HL-60/S4 treated with retinoic acid at 250 ng/mL for 4 days and 3 days (cell line): ENCODE measurements around the gene PRKCQ.
"Not testable (repeated sequence)": the region's sequence is repeated elsewhere in the genome, so short reads cannot be mapped to it uniquely, and the experiment has no call there.

Experiments used
- in situ Hi-C: fragments of 300-500 bp; cut with MboI; formaldehyde crosslinking; loops from 2 replicates; pipeline ENCODE4 v1.7.0; 2022; ENCODE audit warnings: low sequenced_read_pairs

PRKCQ gene

GRCh38 chr10:6494936-6495592 is 85.0 kb downstream of the PRKCQ start:
- in situ Hi-C loops, result no loop called here

DNA sequence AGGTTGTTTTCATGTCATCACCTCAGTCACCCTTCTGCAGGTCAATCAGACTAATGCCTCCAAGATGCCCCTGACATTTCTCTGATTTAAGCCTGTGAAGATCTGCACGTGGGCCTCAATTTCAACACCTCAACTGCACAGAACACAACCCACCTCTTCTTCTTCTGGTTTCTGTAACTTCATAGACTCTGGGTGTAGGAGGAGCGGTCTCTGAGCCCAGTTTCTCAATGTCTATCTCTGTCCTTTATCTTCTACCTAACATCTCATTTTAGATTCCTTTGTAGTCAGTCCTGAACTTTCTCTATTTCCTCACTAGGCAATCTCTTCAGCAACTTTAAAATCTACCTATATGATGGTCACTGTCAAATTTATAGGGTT is 85.6 kb downstream of the PRKCQ start:
- in situ Hi-C loops, result no loop called here

GRCh38 chr10:6493521-6494441 is 86.3 kb downstream of the PRKCQ start:
- in situ Hi-C loops, result no loop called here

DNA sequence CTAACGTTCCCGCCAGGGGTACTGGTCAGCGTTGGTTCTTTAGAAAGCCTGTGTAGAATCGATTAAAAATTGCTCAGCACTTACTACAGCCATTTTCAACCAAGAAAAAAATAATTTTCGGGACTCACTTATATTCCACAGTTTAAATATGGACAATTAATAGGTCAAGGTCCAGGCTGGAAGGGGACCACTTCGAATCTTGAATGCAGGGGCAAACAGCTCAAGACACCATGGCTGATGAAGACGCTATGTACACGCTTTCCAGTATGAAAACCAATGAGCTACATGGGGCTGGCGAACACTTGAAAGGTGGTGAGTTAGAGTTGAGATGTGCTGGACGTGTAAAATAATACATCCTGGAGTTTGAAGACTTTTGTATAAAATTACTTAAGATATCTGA is 87.2 kb downstream of the PRKCQ start:
- in situ Hi-C loops, result no loop called here

DNA sequence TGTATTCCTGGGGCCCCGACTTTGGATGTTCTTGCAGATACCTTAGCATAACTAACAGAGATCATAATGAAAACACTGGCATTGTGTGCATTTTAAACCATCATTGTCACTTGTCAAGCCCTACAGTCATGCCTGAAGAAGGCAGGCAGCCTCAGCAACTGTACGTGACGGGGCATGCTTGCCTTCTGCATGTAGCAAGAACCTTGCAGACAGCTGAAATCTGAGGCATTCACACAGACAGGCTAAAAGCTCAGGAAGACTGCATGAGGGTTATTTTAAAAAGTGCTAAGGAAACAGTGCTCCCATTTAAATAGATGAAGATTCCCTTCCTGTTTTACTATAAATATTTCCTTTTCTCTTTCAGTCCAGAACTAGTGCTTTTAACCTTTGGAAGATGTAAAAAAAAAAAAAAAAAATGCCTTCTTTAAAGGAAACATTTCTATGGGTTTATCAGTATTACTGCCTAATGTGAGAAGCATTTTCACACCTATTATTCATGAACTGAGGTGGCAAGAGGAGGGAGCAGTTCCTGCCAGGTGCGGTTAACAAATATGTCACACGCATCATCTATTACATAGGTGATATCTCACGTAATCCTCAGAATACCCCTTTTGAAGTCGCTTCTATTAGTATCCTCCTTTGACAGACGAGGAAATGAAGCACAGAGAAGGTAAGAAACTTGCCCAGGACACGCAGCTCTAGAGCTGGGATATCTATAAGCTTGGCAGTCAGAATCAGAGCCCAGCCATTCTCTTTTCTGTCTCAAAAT is 88.1 kb downstream of the PRKCQ start:
- in situ Hi-C loops, result no loop called here

DNA sequence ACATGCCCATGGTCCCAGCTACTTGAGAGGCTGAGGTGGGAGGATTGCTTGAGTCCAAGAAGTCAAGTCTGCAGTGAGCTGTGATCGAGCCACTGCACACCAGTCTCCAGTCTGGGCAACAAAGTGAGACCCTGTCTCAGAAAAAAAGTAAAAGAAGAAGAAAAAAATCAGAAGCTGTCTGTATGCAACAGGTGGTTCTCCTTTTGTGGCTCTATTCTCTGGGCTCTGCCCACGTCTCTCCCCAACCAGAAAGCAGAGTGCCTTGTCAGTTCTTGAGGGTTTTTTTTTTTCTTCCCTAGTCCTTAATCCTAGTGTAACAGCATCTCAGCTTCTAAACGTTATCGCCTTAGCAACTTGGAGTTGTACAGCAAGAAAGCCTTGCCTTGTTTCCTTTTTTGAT is 89.5 kb downstream of the PRKCQ start:
- in situ Hi-C loops, result no loop called here

- in situ Hi-C loops, result no loop called here
Measured at GRCh38 chr10:6487920-6488319, 92.2 kb downstream of the PRKCQ start.

DNA sequence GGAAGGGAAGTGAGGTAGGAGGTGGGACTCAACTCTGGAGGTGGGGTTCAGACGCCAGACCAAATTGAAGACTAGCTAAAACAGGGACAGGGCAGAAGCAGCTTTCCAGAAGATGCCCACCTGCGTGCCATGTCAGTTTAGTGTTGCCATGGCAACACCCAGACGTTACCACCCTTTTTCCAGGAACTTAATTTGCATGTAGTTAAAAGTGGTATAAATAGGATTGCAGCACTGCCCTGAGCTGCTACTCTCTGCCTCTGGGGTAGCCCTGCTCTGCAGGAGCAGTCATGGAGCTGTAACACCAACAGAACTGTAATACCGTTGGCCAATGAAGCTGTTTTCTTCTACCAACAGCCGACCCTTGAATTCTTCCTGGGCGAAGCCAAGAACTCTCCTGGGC is 93.8 kb downstream of the PRKCQ start:
- in situ Hi-C loops, result no loop called here

- in situ Hi-C loops, result no loop called here
Measured at GRCh38 chr10:6482737-6483357, 97.2 kb downstream of the PRKCQ start.

GRCh38 chr10:6478722-6479121 is 101.4 kb downstream of the PRKCQ start:
- in situ Hi-C loops, result no loop called here

GRCh38 chr10:6476989-6477388 is 103.1 kb downstream of the PRKCQ start:
- in situ Hi-C loops, result no loop called here

GRCh38 chr10:6474871-6475270 is 105.2 kb downstream of the PRKCQ start:
- in situ Hi-C loops, result no loop called here

GRCh38 chr10:6473901-6474370 is 106.1 kb downstream of the PRKCQ start:
- in situ Hi-C loops, result no loop called here

DNA sequence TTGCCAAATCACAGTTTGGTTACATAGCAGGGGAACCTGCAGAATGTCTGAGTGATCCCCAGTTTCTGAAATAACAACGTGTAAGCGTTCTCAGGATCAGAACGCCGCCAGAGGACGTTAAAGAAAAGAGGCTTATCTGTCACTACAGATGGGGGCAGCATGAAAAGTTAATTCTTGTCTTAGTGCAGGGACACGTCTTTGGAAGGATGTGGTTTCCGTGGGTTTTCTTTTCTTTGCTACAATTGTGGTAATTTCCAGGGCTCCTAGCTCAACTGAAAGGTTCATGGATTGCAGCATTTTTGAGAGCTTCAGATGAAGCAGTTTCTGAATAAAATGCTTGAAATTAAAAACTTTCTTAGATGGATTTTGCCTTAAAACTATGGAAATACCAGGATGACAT is 106.6 kb downstream of the PRKCQ start:
- in situ Hi-C loops, result no loop called here

GRCh38 chr10:6472710-6473005 is 107.4 kb downstream of the PRKCQ start:
- in situ Hi-C loops, result not testable (repeated sequence)

GRCh38 chr10:6470894-6471618 is 109.0 kb downstream of the PRKCQ start:
- in situ Hi-C loops, result no loop called here

GRCh38 chr10:6469661-6470060 is 110.4 kb downstream of the PRKCQ start:
- in situ Hi-C loops, result no loop called here

GRCh38 chr10:6465854-6466601 is 114.0 kb downstream of the PRKCQ start:
- in situ Hi-C loops, result no loop called here

GRCh38 chr10:6465437-6465836 is 114.6 kb downstream of the PRKCQ start:
- in situ Hi-C loops, result no loop called here
